ENCODE results near the gene TCP11.

Gene TCP11

GRCh38 chr6:35141007-35141655 is at the start of gene TCP11:
Gene TCP11 (minus strand): TSS chr6:35141339. CDS start chr6:35140870, 469 bp downstream.
- H3K9me3 Mint-ChIP-seq: no peaks in the 10 kb centered on the region
- peaks cover 27% of the 10 kb centered on the region for H3K27me3 Mint-ChIP-seq
- H3K27ac Mint-ChIP-seq: peak within 1 kb of the TSS; percentile 24
- CTCF ChIA-PET: interaction anchor here (0.8 to 2.3 kb wide), 5 partner anchors 9 to 614 kb away, joined by 3 to 16 read pairs (median 10); no protein-coding TSS in a partner anchor
- no peaks in the 10 kb centered on the region for H3K36me3 Mint-ChIP-seq
- peaks cover 22% of the 10 kb centered on the region for H3K4me1 Mint-ChIP-seq
- DNase-seq: peak; percentile 59
- no peak within 1 kb of the TSS for H3K4me3 Mint-ChIP-seq

GRCh38 chr6:35190306-35190705 is 49.2 kb upstream of the TCP11 start:
- no peak for DNase-seq
- CTCF ChIA-PET: no interaction called here

GRCh38 chr6:35188886-35189285 is 47.7 kb upstream of the TCP11 start:
- Mint-ChIP-seq H3K36me3 (no peaks in the 10 kb centered on the region), H3K4me3 (no peak overlapping the region), H3K4me1 (no peaks in the 10 kb centered on the region), H3K27me3 (peaks cover 45% of the 10 kb centered on the region), H3K9me3 (no peaks in the 10 kb centered on the region), H3K27ac (no peak overlapping the region)
- CTCF ChIA-PET: interaction anchor here (0.9 kb wide), 1 partner anchor 16 kb away, joined by 3 read pairs; no protein-coding TSS in a partner anchor
- no peak for DNase-seq

More at GRCh38 chr6:35190306-35190705, 49.2 kb upstream of the TCP11 start:
- Mint-ChIP-seq H3K27me3 (peaks cover 39% of the 10 kb centered on the region), H3K27ac (no peak overlapping the region), H3K36me3 (no peaks in the 10 kb centered on the region), H3K4me1 (no peaks in the 10 kb centered on the region), H3K4me3 (no peak overlapping the region), H3K9me3 (no peaks in the 10 kb centered on the region)

- no peak overlapping the region for H3K4me3 Mint-ChIP-seq
- no peak for DNase-seq
- no peaks in the 10 kb centered on the region for H3K9me3 Mint-ChIP-seq
- CTCF ChIA-PET: no interaction called here
- no peaks in the 10 kb centered on the region for H3K36me3 Mint-ChIP-seq
- no peaks in the 10 kb centered on the region for H3K4me1 Mint-ChIP-seq
- peaks cover 56% of the 10 kb centered on the region for H3K27me3 Mint-ChIP-seq
- no peak overlapping the region for H3K27ac Mint-ChIP-seq
These were observed 45.4 kb upstream of the TCP11 start for GRCh38 chr6:35186571-35186970.

- H3K27ac Mint-ChIP-seq: no peak overlapping the region
- CTCF ChIA-PET: no interaction called here
- no peak for DNase-seq
- no peaks in the 10 kb centered on the region for H3K36me3 Mint-ChIP-seq
- H3K9me3 Mint-ChIP-seq: no peaks in the 10 kb centered on the region
- H3K4me1 Mint-ChIP-seq: no peaks in the 10 kb centered on the region
- H3K27me3 Mint-ChIP-seq: peaks cover 59% of the 10 kb centered on the region
- H3K4me3 Mint-ChIP-seq: no peak overlapping the region
These were observed 44.8 kb upstream of the TCP11 start for GRCh38 chr6:35185971-35186370.

- no peak for DNase-seq
- H3K36me3 Mint-ChIP-seq: no peaks in the 10 kb centered on the region
- no peak overlapping the region for H3K4me3 Mint-ChIP-seq
- CTCF ChIA-PET: no interaction called here
- no peak overlapping the region for H3K27ac Mint-ChIP-seq
- H3K4me1 Mint-ChIP-seq: no peaks in the 10 kb centered on the region
- H3K9me3 Mint-ChIP-seq: no peaks in the 10 kb centered on the region
- peaks cover 59% of the 10 kb centered on the region for H3K27me3 Mint-ChIP-seq
These were observed 44.2 kb upstream of the TCP11 start for GRCh38 chr6:35185302-35185681.

GRCh38 chr6:35184580-35185301 is 43.6 kb upstream of the TCP11 start:
- H3K4me1 Mint-ChIP-seq: no peaks in the 10 kb centered on the region
- H3K9me3 Mint-ChIP-seq: no peaks in the 10 kb centered on the region
- CTCF ChIA-PET: no interaction called here
- H3K27ac Mint-ChIP-seq: no peak overlapping the region
- H3K36me3 Mint-ChIP-seq: no peaks in the 10 kb centered on the region
- no peak for DNase-seq
- H3K27me3 Mint-ChIP-seq: peaks cover 59% of the 10 kb centered on the region
- H3K4me3 Mint-ChIP-seq: no peak overlapping the region

GRCh38 chr6:35183935-35184334 is 42.8 kb upstream of the TCP11 start:
- Mint-ChIP-seq H3K27me3 (peaks cover 65% of the 10 kb centered on the region), H3K36me3 (no peaks in the 10 kb centered on the region), H3K9me3 (no peaks in the 10 kb centered on the region), H3K4me3 (no peak overlapping the region), H3K4me1 (no peaks in the 10 kb centered on the region), H3K27ac (no peak overlapping the region)
- CTCF ChIA-PET: no interaction called here
- no peak for DNase-seq

- no peaks in the 10 kb centered on the region for H3K4me1 Mint-ChIP-seq
- no peak overlapping the region for H3K4me3 Mint-ChIP-seq
- H3K9me3 Mint-ChIP-seq: no peaks in the 10 kb centered on the region
- no peak for DNase-seq
- H3K36me3 Mint-ChIP-seq: no peaks in the 10 kb centered on the region
- H3K27ac Mint-ChIP-seq: no peak overlapping the region
- CTCF ChIA-PET: no interaction called here
- H3K27me3 Mint-ChIP-seq: peaks cover 66% of the 10 kb centered on the region
These were observed 42.1 kb upstream of the TCP11 start for GRCh38 chr6:35183281-35183680.

GRCh38 chr6:35181933-35182612 is 40.9 kb upstream of the TCP11 start:
- no peak for DNase-seq
- Mint-ChIP-seq H3K4me3 (no peak overlapping the region), H3K9me3 (no peaks in the 10 kb centered on the region), H3K36me3 (no peaks in the 10 kb centered on the region), H3K27me3 (peaks cover 73% of the 10 kb centered on the region), H3K27ac (no peak overlapping the region), H3K4me1 (no peaks in the 10 kb centered on the region)
- CTCF ChIA-PET: interaction anchor here (1.4 kb wide), 1 partner anchor 18 kb away, joined by 4 read pairs; no protein-coding TSS in a partner anchor

- CTCF ChIA-PET: interaction anchor here (1.4 kb wide), 1 partner anchor 18 kb away, joined by 4 read pairs; no protein-coding TSS in a partner anchor
- no peaks in the 10 kb centered on the region for H3K4me1 Mint-ChIP-seq
- H3K27me3 Mint-ChIP-seq: peaks cover 68% of the 10 kb centered on the region
- H3K36me3 Mint-ChIP-seq: no peaks in the 10 kb centered on the region
- H3K9me3 Mint-ChIP-seq: no peaks in the 10 kb centered on the region
- H3K27ac Mint-ChIP-seq: no peak overlapping the region
- no peak overlapping the region for H3K4me3 Mint-ChIP-seq
- DNase-seq: no peak
These were observed 40.3 kb upstream of the TCP11 start for GRCh38 chr6:35181308-35181932.

- CTCF ChIA-PET: interaction anchor here (1.2 to 1.4 kb wide), 4 partner anchors 15 to 194 kb away, joined by 3 to 4 read pairs (median 4); no protein-coding TSS in a partner anchor
- Mint-ChIP-seq H3K36me3 (no peaks in the 10 kb centered on the region), H3K27me3 (peaks cover 59% of the 10 kb centered on the region), H3K4me1 (no peaks in the 10 kb centered on the region), H3K27ac (no peak overlapping the region), H3K9me3 (no peaks in the 10 kb centered on the region), H3K4me3 (no peak overlapping the region)
- DNase-seq: no peak
These were observed 38.9 kb upstream of the TCP11 start for GRCh38 chr6:35179901-35180535.

- no peak overlapping the region for H3K27ac Mint-ChIP-seq
- H3K9me3 Mint-ChIP-seq: no peaks in the 10 kb centered on the region
- CTCF ChIA-PET: interaction anchor here (1.2 to 1.4 kb wide), 4 partner anchors 16 to 193 kb away, joined by 3 to 4 read pairs (median 4); no protein-coding TSS in a partner anchor
- H3K4me3 Mint-ChIP-seq: no peak overlapping the region
- H3K4me1 Mint-ChIP-seq: peaks cover 1% of the 10 kb centered on the region
- H3K36me3 Mint-ChIP-seq: no peaks in the 10 kb centered on the region
- H3K27me3 Mint-ChIP-seq: peaks cover 55% of the 10 kb centered on the region
- DNase-seq: no peak
These were observed 38.0 kb upstream of the TCP11 start for GRCh38 chr6:35178932-35179832.

Measured in activated naive CD4-positive, alpha-beta T cell treated with anti-CD3 and anti-CD28 coated beads, Interleukin-2, amount 10 ng/mL, durations not matched to agents 7 days and 5 days (primary cell).